T1000 (cell line): ENCODE measurements around the gene UNC5C.

Experiments
- DNase-seq: peaks from one replicate; lab custom pipeline; 2025; ENCODE audit warnings: mixed read lengths; lab: John Stamatoyannopoulos, UW

UNC5C gene

GRCh38 chr4:95217197-95217596 lies 331.6 kb downstream of the UNC5C start:
- no peak for DNase-seq

GRCh38 chr4:95216636-95217035 lies 332.1 kb downstream of the UNC5C start:
- no peak for DNase-seq

GRCh38 chr4:95215991-95216605 lies 332.7 kb downstream of the UNC5C start:
- DNase-seq: no peak

- no peak for DNase-seq
Measured at GRCh38 chr4:95215043-95215442, 333.7 kb downstream of the UNC5C start.

- no peak for DNase-seq
Measured at GRCh38 chr4:95214408-95214807, 334.4 kb downstream of the UNC5C start.

- no peak for DNase-seq
Measured at GRCh38 chr4:95213366-95213765, 335.4 kb downstream of the UNC5C start.

GRCh38 chr4:95212692-95213091 lies 336.1 kb downstream of the UNC5C start:
- no peak for DNase-seq

GRCh38 chr4:95209927-95210326 lies 338.8 kb downstream of the UNC5C start:
- no peak for DNase-seq

GRCh38 chr4:95204873-95205272 lies 343.9 kb downstream of the UNC5C start:
- no peak for DNase-seq

- no peak for DNase-seq
Measured at GRCh38 chr4:95204267-95204844, 344.4 kb downstream of the UNC5C start.

- no peak for DNase-seq
Measured at GRCh38 chr4:95198961-95199360, 349.8 kb downstream of the UNC5C start.

- DNase-seq: no peak
Measured at GRCh38 chr4:95197353-95197752, 351.4 kb downstream of the UNC5C start.

GRCh38 chr4:95193391-95194224 lies 355.2 kb downstream of the UNC5C start:
- no peak for DNase-seq

- DNase-seq: no peak
Measured at GRCh38 chr4:95191537-95191936, 357.2 kb downstream of the UNC5C start.

- peak; percentile 16 for DNase-seq
Measured at GRCh38 chr4:95190751-95191436, 357.9 kb downstream of the UNC5C start.

- no peak for DNase-seq
Measured at GRCh38 chr4:95188701-95189370, 359.9 kb downstream of the UNC5C start.

GRCh38 chr4:95186666-95187065 lies 362.1 kb downstream of the UNC5C start:
- no peak for DNase-seq

GRCh38 chr4:95183656-95184408 lies 364.9 kb downstream of the UNC5C start:
- DNase-seq: no peak

GRCh38 chr4:95181996-95182306 lies 366.8 kb downstream of the UNC5C start:
- no peak for DNase-seq

- DNase-seq: no peak
Measured at GRCh38 chr4:95181243-95181995, 367.4 kb downstream of the UNC5C start.
